ENCODE data around the gene GDPD1. TPM values are rescaled to one million over a fixed set of nuclear protein-coding genes. Genes with fewer than 3 reads are reported as not detected.
"Not testable (repeated sequence)": the region's sequence is repeated elsewhere in the genome, so short reads cannot be mapped to it uniquely, and the experiment has no call there.

Gene GDPD1
- total and polyA plus RNA-seq, 4 donors = 0.51 to 3.8 (median 1.5) TPM; not detected in 1

DNA sequence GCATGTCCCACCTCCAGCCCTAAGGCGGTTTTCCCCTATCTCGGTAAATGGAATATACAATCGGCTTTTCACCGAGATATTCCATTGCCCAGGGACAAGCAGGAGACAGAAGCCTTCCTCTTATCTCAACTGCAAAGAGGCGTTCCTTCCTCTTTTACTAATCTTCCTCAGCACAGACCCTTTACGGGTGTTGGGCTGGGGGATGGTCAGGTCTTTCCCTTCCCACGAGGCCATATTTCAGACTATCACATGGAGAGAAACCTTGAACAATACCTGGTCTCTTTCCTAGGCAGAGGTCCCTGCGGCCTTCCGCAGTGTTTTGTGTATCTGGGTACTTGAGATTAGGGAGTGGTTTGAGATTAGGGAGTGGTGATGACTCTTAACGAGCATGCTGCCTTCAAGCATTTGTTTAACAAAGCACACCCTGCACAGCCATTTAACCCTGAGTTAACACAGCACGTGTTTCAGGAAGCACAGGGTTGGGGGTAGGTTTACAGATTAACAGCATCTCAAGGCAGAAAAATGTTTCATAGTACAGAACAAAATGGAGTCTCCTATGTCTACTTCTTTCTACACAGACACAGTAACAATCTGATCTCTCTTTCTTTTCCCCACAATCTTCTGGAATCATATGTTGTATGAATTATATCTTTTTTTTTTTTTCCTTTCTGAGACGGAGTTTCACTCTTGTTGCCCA, 70.1 kb downstream of the GDPD1 start:
- H3K4me1 ChIP-seq (ENCODE audit: control insufficient read depth in 1 of 2, insufficient read depth in 2 of 2, low read length in 2 of 2); H3K27ac ChIP-seq (ENCODE audit: low read depth in 1 of 2, low read length in 2 of 2); H3K27me3 ChIP-seq (ENCODE audit: control insufficient read depth in 1 of 2, insufficient read depth in 2 of 2, low read length in 1 of 2); DNase-seq; H3K9me3 ChIP-seq (ENCODE audit: control insufficient read depth, low read length); ATAC-seq (ENCODE audit: low FRiP score); H3K4me3 ChIP-seq (ENCODE audit: low read length in 2 of 2); intact Hi-C loops (cut with DNase I); H3K36me3 ChIP-seq (ENCODE audit: control insufficient read depth in 1 of 2, insufficient read depth in 2 of 2, low read length in 1 of 2): not testable (repeated sequence)
- 45 to 50% methylated on average over 12 of the region's 12 CpGs for WGBS, 2 donors

DNA sequence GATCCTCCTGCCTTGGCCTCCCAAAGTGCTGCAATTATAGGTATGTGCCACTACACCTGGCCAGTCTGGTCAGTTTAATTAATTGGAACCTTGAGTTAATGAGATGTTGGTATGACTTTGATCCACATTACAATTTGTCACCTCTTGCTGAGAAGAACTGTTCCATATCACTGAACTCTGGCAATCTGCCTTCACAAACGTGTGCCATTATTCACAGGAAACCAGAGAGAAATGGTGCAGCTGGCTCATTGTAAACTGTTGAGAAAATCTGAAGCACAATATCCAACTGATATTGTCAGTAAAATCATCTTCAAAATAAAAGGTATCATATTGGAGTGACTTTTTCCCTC, 71.8 kb downstream of the GDPD1 start:
- Histone ChIP-seq H3K4me3 (ENCODE audit: low read length in 2 of 2) (no peak overlapping the region), H3K9me3 (ENCODE audit: control insufficient read depth, low read length) (no peaks in the 10 kb centered on the region), H3K27ac (ENCODE audit: low read depth in 1 of 2, low read length in 2 of 2) (no peak overlapping the region), H3K36me3 (ENCODE audit: control insufficient read depth in 1 of 2, insufficient read depth in 2 of 2, low read length in 1 of 2) (no peaks in the 10 kb centered on the region), H3K4me1 (ENCODE audit: control insufficient read depth in 1 of 2, insufficient read depth in 2 of 2, low read length in 2 of 2) (no peaks in the 10 kb centered on the region), H3K27me3 (ENCODE audit: control insufficient read depth in 1 of 2, insufficient read depth in 2 of 2, low read length in 1 of 2) (no peaks in the 10 kb centered on the region)
- DNase-seq (no peak), ATAC-seq (ENCODE audit: low FRiP score) (no peak)
- intact Hi-C loops (cut with DNase I) = no loop called here
- WGBS, 2 donors = 17 to 19% methylated on average over 1 of the region's 1 CpG

DNA sequence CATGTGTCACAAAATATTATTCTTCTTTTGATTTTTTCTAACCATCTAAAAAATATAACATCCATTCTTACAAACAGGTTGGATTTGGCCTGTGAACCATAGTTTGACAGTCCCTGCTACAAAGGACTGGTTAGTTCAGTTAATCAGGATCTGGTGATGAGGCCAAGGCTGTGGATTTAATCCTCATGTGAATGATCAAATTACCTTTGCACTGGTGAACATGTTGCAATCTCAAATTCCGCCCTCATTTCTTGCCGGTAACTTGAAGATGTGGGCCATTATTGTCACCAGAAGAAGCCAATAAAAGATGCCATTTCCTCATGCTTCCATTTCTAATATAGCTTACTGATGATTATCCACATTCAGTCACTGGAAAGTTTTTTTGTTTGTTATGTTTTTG, 75.9 kb downstream of the GDPD1 start:
- 96 to 100% methylated on average over 2 of the region's 2 CpGs for WGBS, 2 donors
- Histone ChIP-seq H3K27me3 (ENCODE audit: control insufficient read depth in 1 of 2, insufficient read depth in 2 of 2, low read length in 1 of 2) (no peaks in the 10 kb centered on the region), H3K4me3 (ENCODE audit: low read length in 2 of 2) (no peak overlapping the region), H3K36me3 (ENCODE audit: control insufficient read depth in 1 of 2, insufficient read depth in 2 of 2, low read length in 1 of 2) (no peaks in the 10 kb centered on the region), H3K4me1 (ENCODE audit: control insufficient read depth in 1 of 2, insufficient read depth in 2 of 2, low read length in 2 of 2) (no peaks in the 10 kb centered on the region), H3K27ac (ENCODE audit: low read depth in 1 of 2, low read length in 2 of 2) (no peak overlapping the region), H3K9me3 (ENCODE audit: control insufficient read depth, low read length) (no peaks in the 10 kb centered on the region)
- DNase-seq (no peak), ATAC-seq (ENCODE audit: low FRiP score) (no peak)
- intact Hi-C loops (cut with DNase I) = no loop called here

GRCh38 chr17:59298521-59298920, 78.2 kb downstream of the GDPD1 start:
- H3K27me3 ChIP-seq (ENCODE audit: control insufficient read depth in 1 of 2, insufficient read depth in 2 of 2, low read length in 1 of 2) = no peaks in the 10 kb centered on the region
- no peak overlapping the region for H3K27ac ChIP-seq (ENCODE audit: low read depth in 1 of 2, low read length in 2 of 2)
- H3K4me1 ChIP-seq (ENCODE audit: control insufficient read depth in 1 of 2, insufficient read depth in 2 of 2, low read length in 2 of 2) = no peaks in the 10 kb centered on the region
- H3K4me3 ChIP-seq (ENCODE audit: low read length in 2 of 2) = no peak overlapping the region
- intact Hi-C loops (cut with DNase I) = no loop called here
- H3K9me3 ChIP-seq (ENCODE audit: control insufficient read depth, low read length) = no peaks in the 10 kb centered on the region
- ATAC-seq (ENCODE audit: low FRiP score) = no peak
- WGBS, 2 donors = 31 to 33% methylated on average over 2 of the region's 2 CpGs
- no peaks in the 10 kb centered on the region for H3K36me3 ChIP-seq (ENCODE audit: control insufficient read depth in 1 of 2, insufficient read depth in 2 of 2, low read length in 1 of 2)
- DNase-seq = no peak

DNA sequence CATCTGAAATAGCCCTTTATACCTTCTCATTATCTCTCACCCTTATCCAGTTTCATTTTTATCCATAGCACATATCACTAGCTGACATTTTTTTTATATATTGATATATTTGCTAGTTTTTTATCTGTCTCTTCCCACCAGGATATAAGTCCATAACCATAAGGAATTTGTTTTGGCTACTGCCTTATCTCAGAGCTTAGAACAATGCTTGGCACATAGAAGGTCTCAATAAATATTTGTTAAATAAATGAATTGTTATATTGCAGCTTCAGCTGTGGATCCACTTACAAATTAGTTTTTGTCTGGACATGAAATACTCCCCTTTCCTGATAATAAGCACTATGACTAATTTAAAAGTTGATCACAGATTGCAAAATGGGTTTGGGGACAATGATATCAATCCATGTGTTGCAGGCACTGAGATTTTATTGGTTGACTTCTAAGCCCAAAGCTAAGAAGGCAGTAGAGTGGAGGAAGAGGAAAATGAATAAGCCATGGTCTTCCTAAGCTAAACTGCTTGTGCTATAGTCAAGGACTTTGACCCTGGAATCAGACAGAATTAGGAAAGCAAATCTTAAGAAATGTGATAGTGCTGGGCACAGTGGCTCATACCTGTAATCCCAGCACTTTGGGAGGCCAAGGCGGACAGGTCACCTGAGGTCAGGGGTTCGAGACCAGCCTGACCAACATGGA, 79.2 kb downstream of the GDPD1 start:
- Histone ChIP-seq H3K27ac (ENCODE audit: low read depth in 1 of 2, low read length in 2 of 2) (no peak overlapping the region), H3K36me3 (ENCODE audit: control insufficient read depth in 1 of 2, insufficient read depth in 2 of 2, low read length in 1 of 2) (no peaks in the 10 kb centered on the region), H3K4me3 (ENCODE audit: low read length in 2 of 2) (no peak overlapping the region), H3K4me1 (ENCODE audit: control insufficient read depth in 1 of 2, insufficient read depth in 2 of 2, low read length in 2 of 2) (no peaks in the 10 kb centered on the region), H3K27me3 (ENCODE audit: control insufficient read depth in 1 of 2, insufficient read depth in 2 of 2, low read length in 1 of 2) (no peaks in the 10 kb centered on the region), H3K9me3 (ENCODE audit: control insufficient read depth, low read length) (peaks cover 2% of the 10 kb centered on the region)
- intact Hi-C loops (cut with DNase I) = no loop called here
- WGBS, 2 donors = 76 to 92% methylated on average over 2 of the region's 2 CpGs
- ATAC-seq (ENCODE audit: low FRiP score) = no peak
- DNase-seq = no peak

DNA sequence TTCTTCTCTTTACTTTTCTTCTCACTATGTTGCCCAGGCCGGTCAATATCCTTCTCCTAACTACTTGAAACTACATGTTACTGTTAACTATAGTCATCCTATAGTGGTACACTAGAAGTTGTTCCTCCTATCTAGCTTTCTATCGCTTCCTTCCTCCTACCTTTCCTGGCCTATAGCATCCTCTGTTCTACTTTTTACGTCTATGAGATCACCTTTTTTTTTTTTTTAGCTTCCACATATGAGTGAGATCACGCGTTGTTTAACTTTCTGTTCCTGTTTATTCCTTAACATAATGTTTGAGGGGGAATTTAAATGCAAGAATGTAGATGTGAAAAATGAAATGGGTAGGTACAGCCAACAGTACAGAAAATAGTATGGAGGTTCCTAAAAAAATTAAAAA, 80.6 kb downstream of the GDPD1 start:
- no peaks in the 10 kb centered on the region for H3K27me3 ChIP-seq (ENCODE audit: control insufficient read depth in 1 of 2, insufficient read depth in 2 of 2, low read length in 1 of 2)
- H3K4me1 ChIP-seq (ENCODE audit: control insufficient read depth in 1 of 2, insufficient read depth in 2 of 2, low read length in 2 of 2) = no peaks in the 10 kb centered on the region
- WGBS, 2 donors = 87 to 88% methylated on average over 5 of the region's 5 CpGs
- H3K36me3 ChIP-seq (ENCODE audit: control insufficient read depth in 1 of 2, insufficient read depth in 2 of 2, low read length in 1 of 2) = no peaks in the 10 kb centered on the region
- no peak overlapping the region for H3K27ac ChIP-seq (ENCODE audit: low read depth in 1 of 2, low read length in 2 of 2)
- no peak for DNase-seq
- no peak overlapping the region for H3K4me3 ChIP-seq (ENCODE audit: low read length in 2 of 2)
- ATAC-seq (ENCODE audit: low FRiP score) = no peak
- H3K9me3 ChIP-seq (ENCODE audit: control insufficient read depth, low read length) = peaks cover 2% of the 10 kb centered on the region
- intact Hi-C loops (cut with DNase I) = no loop called here

DNA sequence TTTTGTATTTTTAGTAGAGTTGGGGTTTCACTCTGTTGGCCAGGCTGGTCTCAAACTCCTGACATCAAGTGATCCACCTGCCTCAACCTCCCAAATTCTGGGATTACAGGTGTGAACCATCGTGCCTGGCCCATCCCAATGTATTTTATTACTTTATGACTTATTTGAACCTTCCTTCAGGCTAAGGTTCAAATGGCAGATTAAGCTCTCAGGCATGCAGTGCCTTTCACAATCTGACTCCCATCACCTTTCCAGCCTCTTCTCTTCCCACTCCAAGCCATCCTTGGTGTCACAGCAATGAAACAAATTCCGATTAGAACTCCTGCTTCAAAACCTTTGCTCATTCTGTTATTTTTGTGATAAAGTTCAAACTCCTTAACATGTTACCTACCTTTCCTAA, 84.5 kb downstream of the GDPD1 start:
- H3K36me3 ChIP-seq (ENCODE audit: control insufficient read depth in 1 of 2, insufficient read depth in 2 of 2, low read length in 1 of 2) = no peaks in the 10 kb centered on the region
- H3K4me3 ChIP-seq (ENCODE audit: low read length in 2 of 2) = no peak overlapping the region
- peaks cover 2% of the 10 kb centered on the region for H3K9me3 ChIP-seq (ENCODE audit: control insufficient read depth, low read length)
- DNase-seq = no peak
- no peak for ATAC-seq (ENCODE audit: low FRiP score)
- no peaks in the 10 kb centered on the region for H3K27me3 ChIP-seq (ENCODE audit: control insufficient read depth in 1 of 2, insufficient read depth in 2 of 2, low read length in 1 of 2)
- H3K27ac ChIP-seq (ENCODE audit: low read depth in 1 of 2, low read length in 2 of 2) = no peak overlapping the region
- intact Hi-C loops (cut with DNase I) = loop anchor here in 1 of 2 donors (5.0 kb wide), 1 partner anchor 217 kb away; no protein-coding TSS in a partner anchor
- WGBS, 2 donors = 88 to 97% methylated on average over 2 of the region's 2 CpGs
- H3K4me1 ChIP-seq (ENCODE audit: control insufficient read depth in 1 of 2, insufficient read depth in 2 of 2, low read length in 2 of 2) = no peaks in the 10 kb centered on the region

GRCh38 chr17:59310263-59310920, 90.1 kb downstream of the GDPD1 start:
- H3K4me1 ChIP-seq (ENCODE audit: control insufficient read depth in 1 of 2, insufficient read depth in 2 of 2, low read length in 2 of 2) = peaks cover 0 to 2% of the 10 kb centered on the region in 2 donors
- no peak for ATAC-seq (ENCODE audit: low FRiP score)
- no peak for DNase-seq
- no peak overlapping the region for H3K27ac ChIP-seq (ENCODE audit: low read depth in 1 of 2, low read length in 2 of 2)
- H3K36me3 ChIP-seq (ENCODE audit: control insufficient read depth in 1 of 2, insufficient read depth in 2 of 2, low read length in 1 of 2) = no peaks in the 10 kb centered on the region
- WGBS, 2 donors = 79% methylated on average over 6 of the region's 6 CpGs
- intact Hi-C loops (cut with DNase I) = loop anchor here in 1 of 2 donors (5.0 kb wide), 2 partner anchors 132 to 257 kb away; partner anchors contain the start of gene DHX40
- no peak overlapping the region for H3K4me3 ChIP-seq (ENCODE audit: low read length in 2 of 2)
- H3K9me3 ChIP-seq (ENCODE audit: control insufficient read depth, low read length) = no peaks in the 10 kb centered on the region
- H3K27me3 ChIP-seq (ENCODE audit: control insufficient read depth in 1 of 2, insufficient read depth in 2 of 2, low read length in 1 of 2) = no peaks in the 10 kb centered on the region
